ENCODE data around the gene TNFRSF4. TPM values are rescaled to one million over a fixed set of nuclear protein-coding genes. Genes with fewer than 3 reads are reported as not detected.

Gene TNFRSF4
- total and polyA plus RNA-seq, 2 of the 8 experiments (the other 6 are each of a cell fraction or from before 2014, with no cell fraction given): 0.06 TPM; not detected in 1

- TF ChIP-seq RAD21 (IDR thresholded peaks at IDR 0.05 in 1 of 2, conservative IDR thresholded peaks at IDR 0.05 in 1 of 2; ENCODE audit: low read depth in 2 of 2, low read length in 2 of 2): no peak
Observed at GRCh38 chr1:1162597-1163537, 51.1 kb downstream of the TNFRSF4 start (continued).
